ENCODE data around the gene CHKB. TPM values are rescaled to one million over a fixed set of nuclear protein-coding genes. Genes with fewer than 3 reads are reported as not detected.
A peak's percentile ranks its signal among the peaks of the same experiment; 100 is the strongest.

CHKB gene
- total RNA-seq, 2 experiments from 2014 or later, result 55.6 to 60.3 TPM

- no peak for ATAC-seq
- intact Hi-C loops (cut with micrococcal nuclease), result no loop called here
- ChIA-PET POLR2A (interaction anchor here (1.0 to 4.4 kb wide), 10 partner anchors 8 to 57 kb away, joined by 3 to 36 read pairs (median 6); partner anchors contain the start of gene SCO2), CTCF (interaction anchor here (2.1 to 3.3 kb wide), 5 partner anchors 12 to 56 kb away, joined by 14 to 30 read pairs (median 23); partner anchors contain the start of gene SCO2)
- no peak for TF ChIP-seq CTCF (IDR thresholded peaks at IDR 0.05)
- DNase-seq, result no peak
- Mint-ChIP-seq H3K27me3 (no peaks in the 10 kb centered on the region), H3K27ac (no peak overlapping the region), H3K36me3 (ENCODE audit: low read depth) (peaks cover 9% of the 10 kb centered on the region), H3K4me1 (ENCODE audit: low read depth) (peaks cover 15% of the 10 kb centered on the region), H3K4me3 (peak overlapping the region; percentile 20), H3K9me3 (no peaks in the 10 kb centered on the region)
Observed at GRCh38 chr22:50564289-50564688, 18.4 kb downstream of the CHKB start.

- TF ChIP-seq CTCF (IDR thresholded peaks at IDR 0.05), result no peak
- ChIA-PET POLR2A (interaction anchor here (0.6 to 4.4 kb wide), 15 partner anchors 9 to 57 kb away, joined by 3 to 36 read pairs (median 5); partner anchors contain the start of gene SCO2), CTCF (interaction anchor here (0.8 to 3.3 kb wide), 22 partner anchors 9 to 95 kb away, joined by 3 to 32 read pairs (median 5); partner anchors contain the start of genes CHKB, KLHDC7B, LMF2 and NCAPH2)
- Mint-ChIP-seq H3K4me1 (ENCODE audit: low read depth) (peaks cover 15% of the 10 kb centered on the region), H3K27me3 (no peaks in the 10 kb centered on the region), H3K9me3 (no peaks in the 10 kb centered on the region), H3K4me3 (peak overlapping the region; percentile 83), H3K36me3 (ENCODE audit: low read depth) (peaks cover 6% of the 10 kb centered on the region), H3K27ac (peak overlapping the region; percentile 47)
- DNase-seq, result no peak
- intact Hi-C loops (cut with micrococcal nuclease), result no loop called here
- ATAC-seq, result no peak
Observed at GRCh38 chr22:50563413-50564160, 19.1 kb downstream of the CHKB start.

GRCh38 chr22:50562523-50563412, 19.9 kb downstream of the CHKB start, which contains the start of gene SYCE3:
SYCE3 (minus strand) TSS chr22:50562919; CDS start chr22:50556405, 6,514 bp downstream.
- peak; percentile 82 for TF ChIP-seq CTCF (IDR thresholded peaks at IDR 0.05)
- peaks cover 2% of the 10 kb centered on the region for H3K36me3 Mint-ChIP-seq (ENCODE audit: low read depth)
- no peaks in the 10 kb centered on the region for H3K9me3 Mint-ChIP-seq
- peak; percentile 99 for ATAC-seq
- DNase-seq, result peak; percentile 98
- CTCF ChIA-PET, result interaction anchor here (0.6 to 3.3 kb wide), 23 partner anchors 9 to 176 kb away, joined by 3 to 32 read pairs (median 5); partner anchors contain the start of genes CHKB, KLHDC7B, LMF2 and NCAPH2
- POLR2A ChIA-PET, result interaction anchor here (0.6 to 4.4 kb wide), 16 partner anchors 10 to 93 kb away, joined by 3 to 36 read pairs (median 5); partner anchors contain the start of gene SCO2
- H3K4me1 Mint-ChIP-seq (ENCODE audit: low read depth), result peaks cover 15% of the 10 kb centered on the region
- peak within 1 kb of the TSS; percentile 47 for H3K27ac Mint-ChIP-seq
- intact Hi-C loops (cut with micrococcal nuclease), result no loop called here
- H3K27me3 Mint-ChIP-seq, result no peaks in the 10 kb centered on the region
- H3K4me3 Mint-ChIP-seq, result peak within 1 kb of the TSS; percentile 83

GRCh38 chr22:50561401-50562358, 21.0 kb downstream of the CHKB start:
- intact Hi-C loops (cut with micrococcal nuclease), result no loop called here
- DNase-seq, result no peak
- H3K4me1 Mint-ChIP-seq (ENCODE audit: low read depth), result peaks cover 15% of the 10 kb centered on the region

More at GRCh38 chr22:50561401-50562358, 21.0 kb downstream of the CHKB start:
- Mint-ChIP-seq H3K27me3 (no peaks in the 10 kb centered on the region), H3K27ac (peak overlapping the region; percentile 4), H3K36me3 (ENCODE audit: low read depth) (no peaks in the 10 kb centered on the region), H3K4me3 (peak overlapping the region; percentile 16), H3K9me3 (no peaks in the 10 kb centered on the region)
- ChIA-PET CTCF (interaction anchor here (1.6 kb wide), 1 partner anchor 16 kb away, joined by 5 read pairs; the partner anchor contains the start of gene KLHDC7B), POLR2A (no interaction called here)
- no peak for TF ChIP-seq CTCF (IDR thresholded peaks at IDR 0.05)
- ATAC-seq, result no peak

Data from activated CD8-positive, alpha-beta T cell treated with anti-CD3 and anti-CD28 coated beads for 36 hours (primary cell).